Stimulated activated CD4-positive, alpha-beta T cell treated with anti-CD3 and anti-CD28 coated beads, Interleukin-1b, Interleukin-23, amount 100 ng/mL, for 1 hour (primary cell): Measurements from ENCODE around the gene FOXF1.

Experiments used
- DNase-seq, 2 donors: peaks; one replicate each; pipeline ENCODE4 v3.0.0-alpha.2; 2020; ENCODE audit warnings: low read depth in 2 of 2

Gene FOXF1

DNA sequence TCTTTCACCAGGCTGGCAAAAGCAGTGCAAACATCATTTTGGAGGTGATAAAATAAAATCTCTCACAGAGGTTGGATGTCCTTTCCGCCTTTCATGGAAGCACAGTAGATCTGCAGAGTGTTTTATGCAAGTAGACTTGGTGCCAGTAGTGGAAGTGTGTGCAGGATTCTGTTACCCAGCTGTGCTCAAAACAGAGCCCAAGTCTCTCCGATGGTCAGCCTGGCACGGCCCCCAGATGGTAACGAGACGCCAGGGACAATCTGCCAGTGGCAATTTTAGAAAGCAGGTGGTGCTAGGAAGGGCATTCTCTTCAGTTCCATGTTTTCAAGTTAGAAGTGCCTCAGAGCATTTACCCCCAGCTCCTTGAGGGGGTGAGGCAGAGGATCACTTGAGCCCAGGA, 46.2 kb downstream of the FOXF1 start:
- no peak for DNase-seq

DNA sequence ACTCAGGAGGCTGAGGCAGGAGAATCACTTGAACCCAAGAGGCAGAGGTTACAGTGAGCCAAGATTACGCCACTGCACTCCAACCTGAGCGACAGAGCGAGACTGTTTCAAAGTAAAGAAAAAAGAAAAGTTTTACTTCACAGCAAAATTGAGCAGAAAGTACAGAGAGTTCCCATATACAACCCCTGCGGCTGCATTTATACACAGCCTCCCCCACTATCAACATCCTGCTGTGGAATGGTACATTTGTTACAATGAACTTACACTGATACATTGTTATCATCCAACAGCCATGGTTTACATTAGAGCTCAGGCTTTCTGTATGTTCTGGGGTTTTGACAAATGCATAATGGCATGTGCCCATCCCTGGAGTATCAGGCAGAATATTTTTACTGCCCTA, 47.3 kb downstream of the FOXF1 start:
- DNase-seq: no peak

DNA sequence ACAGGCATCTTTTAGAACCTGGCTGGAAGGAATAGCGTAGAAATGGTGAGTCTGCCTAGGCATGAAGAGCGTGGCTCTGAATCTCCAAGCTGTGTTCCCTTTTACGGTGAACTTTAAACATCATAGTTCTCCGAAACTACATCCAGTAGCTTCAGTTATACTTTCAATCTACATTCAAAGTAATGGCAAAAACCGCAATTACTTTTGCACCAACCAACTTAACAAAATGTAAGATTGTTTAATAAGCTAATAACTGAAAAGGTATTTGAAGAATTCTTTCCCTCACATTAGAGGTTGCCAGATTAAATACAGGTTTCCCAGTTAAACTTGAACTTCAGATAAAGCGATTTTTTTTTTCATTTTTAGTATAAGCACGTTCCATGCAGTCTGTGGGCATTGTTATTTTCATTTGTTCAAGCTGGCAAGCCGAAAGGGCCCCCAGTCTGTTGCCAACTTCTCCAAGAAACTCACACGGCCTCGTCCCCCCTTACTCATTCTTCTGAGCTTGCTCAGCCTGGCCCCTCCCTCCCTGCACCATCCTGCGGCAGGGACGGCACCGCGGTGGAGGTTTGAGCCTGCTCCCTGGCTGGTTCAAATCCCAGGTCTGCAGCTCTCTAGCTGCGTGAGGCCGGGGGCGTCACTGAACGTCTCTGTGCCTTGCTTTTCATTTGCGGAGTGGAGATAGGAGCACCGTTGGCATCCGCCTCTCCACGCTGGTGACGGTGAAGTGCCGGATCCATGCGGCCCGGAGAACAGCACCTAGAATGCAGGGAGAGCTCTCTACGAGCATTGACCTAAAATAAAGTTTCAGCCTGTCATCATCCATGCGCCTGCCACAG, 48.2 kb downstream of the FOXF1 start:
- no peak for DNase-seq

- DNase-seq: no peak
These were observed 49.5 kb downstream of the FOXF1 start for GRCh38 chr16:86559802-86560305.

- no peak for DNase-seq
These were observed 52.0 kb downstream of the FOXF1 start for GRCh38 chr16:86562356-86562755.

- peak; percentile 54 to 76 for DNase-seq
These were observed 53.4 kb downstream of the FOXF1 start for GRCh38 chr16:86563469-86564345.
